PC-3 (cell line): Measurements from ENCODE around the gene SLC17A6.

Experiments
- EZH2 ChIP-seq: fragments of 300-600 bp; sonication (generic); IDR thresholded peaks from one replicate; pipeline ENCODE4 v1.6.1; 2017; ENCODE audit warnings: antibody characterized with exemption, mild to moderate bottlenecking, low read length; ENCODE audit not compliant: unreplicated experiment
- EZH2phosphoT487 ChIP-seq: fragments of 300-600 bp; sonication (generic); IDR thresholded peaks from 2 replicates; pipeline ENCODE4 v1.6.1; 2018; ENCODE audit warnings: mild to moderate bottlenecking, antibody characterized with exemption, low read length, borderline replicate concordance
- TF ChIP-seq, protein P1 (sequence below): fragments of 300-600 bp; sonication (generic); conservative IDR thresholded peaks from 2 replicates; pipeline ENCODE4 v1.5.1; 2017; ENCODE audit warnings: antibody characterized with exemption, low read depth, mild to moderate bottlenecking, low read length

- TF ChIP-seq, protein P1, sequence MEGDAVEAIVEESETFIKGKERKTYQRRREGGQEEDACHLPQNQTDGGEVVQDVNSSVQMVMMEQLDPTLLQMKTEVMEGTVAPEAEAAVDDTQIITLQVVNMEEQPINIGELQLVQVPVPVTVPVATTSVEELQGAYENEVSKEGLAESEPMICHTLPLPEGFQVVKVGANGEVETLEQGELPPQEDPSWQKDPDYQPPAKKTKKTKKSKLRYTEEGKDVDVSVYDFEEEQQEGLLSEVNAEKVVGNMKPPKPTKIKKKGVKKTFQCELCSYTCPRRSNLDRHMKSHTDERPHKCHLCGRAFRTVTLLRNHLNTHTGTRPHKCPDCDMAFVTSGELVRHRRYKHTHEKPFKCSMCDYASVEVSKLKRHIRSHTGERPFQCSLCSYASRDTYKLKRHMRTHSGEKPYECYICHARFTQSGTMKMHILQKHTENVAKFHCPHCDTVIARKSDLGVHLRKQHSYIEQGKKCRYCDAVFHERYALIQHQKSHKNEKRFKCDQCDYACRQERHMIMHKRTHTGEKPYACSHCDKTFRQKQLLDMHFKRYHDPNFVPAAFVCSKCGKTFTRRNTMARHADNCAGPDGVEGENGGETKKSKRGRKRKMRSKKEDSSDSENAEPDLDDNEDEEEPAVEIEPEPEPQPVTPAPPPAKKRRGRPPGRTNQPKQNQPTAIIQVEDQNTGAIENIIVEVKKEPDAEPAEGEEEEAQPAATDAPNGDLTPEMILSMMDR, result no peak
- no peak for TF ChIP-seq EZH2
- no peak for TF ChIP-seq EZH2phosphoT487
These were observed 52.1 kb downstream of the SLC17A6 start for GRCh38 chr11:22390283-22390655.
